Sigmoid colon (tissue), 7 donors: ENCODE measurements around the gene NUDT21. TPM values are rescaled to one million over a fixed set of nuclear protein-coding genes. Genes with fewer than 3 reads are reported as not detected.

ENCODE experiments used
- DNase-seq: peaks from one replicate; pipeline ENCODE4 v3.0.0-alpha.2; 2019
- H3K27ac ChIP-seq, 4 donors: fragments of 200-600 bp; sonication (generic); one replicate each; pipeline ENCODE4 v1.5.1; 2016 to 2019; ENCODE audit warnings: mild to moderate bottlenecking in 1 of 4
- H3K27me3 ChIP-seq, 3 donors: fragments of 200-600 bp; sonication (generic); one replicate each; pipeline ENCODE4 v1.5.1; 2019; ENCODE audit warnings: mild to moderate bottlenecking in 1 of 3
- H3K36me3 ChIP-seq, 4 donors: fragments of 200-600 bp; sonication (generic); one replicate each; pipeline ENCODE4 v1.5.1; 2016 to 2019
- H3K4me1 ChIP-seq, 4 donors: fragments of 200-600 bp; sonication (generic); one replicate each; pipeline ENCODE4 v1.5.1; 2017 to 2019
- H3K4me3 ChIP-seq, 4 donors: fragments of 200-600 bp; sonication (generic); one replicate each; pipeline ENCODE4 v1.5.1; 2017 to 2019; ENCODE audit warnings: mild to moderate bottlenecking in 2 of 4, moderate library complexity in 1 of 4
- H3K9me3 ChIP-seq, 4 donors: fragments of 200-600 bp in 3 of 4; sonication (generic) in 3 of 4; one replicate each; pipeline versions ENCODE4 v1.5.1 to v1.6.1; 2013 to 2019
- EP300 ChIP-seq, 4 donors: sonication (generic); formaldehyde crosslinking; IDR thresholded peaks; one replicate each; pipeline ENCODE4 v1.6.1; 2017; ENCODE audit warnings: antibody characterized with exemption in 4 of 4
- POLR2A ChIP-seq, 2 donors: fragments of 450-650 bp; IDR thresholded peaks; one replicate each; pipeline ENCODE4 v1.6.1; 2016; ENCODE audit warnings: antibody characterized with exemption in 2 of 2, mild to moderate bottlenecking in 2 of 2, moderate library complexity in 2 of 2
- POLR2AphosphoS5 ChIP-seq, 4 donors: sonication (generic); formaldehyde crosslinking; IDR thresholded peaks; one replicate each; pipeline ENCODE4 v1.6.1; 2017; ENCODE audit warnings: antibody characterized with exemption in 4 of 4
- WGBS, 2 donors: extraction: QIAGEN DNeasy Blood & Tissue Kit; methylation state at CpG; one replicate each; pipeline ENCODE4 v1.1.7; 2013; 5-methylcytosine and 5-hydroxymethylcytosine counted together
- intact Hi-C: fragments of 100-400 bp; cut with DNase I; formaldehyde crosslinking; loops from one replicate; pipeline ENCODE4 v1.15.1; 2023
- polyA plus RNA-seq, 3 donors: library from polyadenylated mRNA; stranded (reverse); fragments of 200-250 nt; gene quantifications; one replicate each; pipeline ENCODE4 v1.2.3, GENCODE V29; 2013
- total RNA-seq, 4 donors: library from RNA; depleted of rRNA; stranded (reverse); fragments of >200 nt; gene quantifications; one replicate each; pipeline ENCODE4 v1.1.0, GENCODE V29; 2016
- TF ChIP-seq, protein P1 (sequence below), 4 experiments: fragments of 450-650 bp in 3 of 4; fragments of 200-600 bp in 1 of 4; IDR thresholded peaks; one replicate each; pipeline ENCODE4 v1.5.1; 2016 to 2019; ENCODE audit warnings: antibody characterized with exemption in 4 of 4, mild to moderate bottlenecking in 3 of 4, moderate library complexity in 2 of 4
- donor health status: healthy with polysubstance abuse.
- donor health status: Bipolar disorder and iron deficiency.
- donor health status: healthy.

NUDT21 gene
- total and polyA plus RNA-seq, 7 donors, result 33.0 to 51.7 (median 44.1) TPM

DNA sequence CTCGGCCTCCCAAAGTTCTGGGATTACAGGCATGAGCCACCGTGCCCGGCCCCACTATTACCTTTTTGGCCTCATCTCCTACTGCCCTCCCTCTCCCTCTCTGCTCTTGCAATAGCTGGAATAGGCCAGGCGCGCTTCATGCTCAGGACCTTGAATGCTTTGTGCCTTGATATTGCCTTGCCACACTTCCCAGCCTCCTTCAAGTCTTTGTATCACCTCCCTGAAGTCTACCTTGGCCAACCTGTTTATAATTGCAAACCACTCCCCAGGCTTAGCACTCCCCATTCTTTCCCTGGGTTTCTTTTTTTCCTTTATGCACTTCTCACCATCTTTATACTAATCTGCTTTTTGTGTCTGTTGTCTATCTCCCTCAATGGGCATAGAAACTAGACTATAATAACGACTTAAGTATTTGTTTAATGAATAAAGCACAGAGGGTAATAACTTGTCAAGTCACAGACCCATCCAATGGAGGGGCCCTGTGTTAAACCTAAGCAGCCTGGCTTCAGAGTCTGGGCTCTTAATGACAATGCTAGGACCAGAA is 6.9 kb upstream of the NUDT21 start:
- DNase-seq, result no peak
- intact Hi-C loops, result loop anchor here (10.0 kb wide), 1 partner anchor 513 kb away; no protein-coding TSS in a partner anchor
- 90 to 94% methylated on average over 6 of the region's 6 CpGs for WGBS, 2 donors
- Histone ChIP-seq H3K36me3 (peaks cover 6 to 94% (median 16%) of the 10 kb centered on the region in 4 donors), H3K4me3 (no peak overlapping the region), H3K9me3 (no peaks in the 10 kb centered on the region), H3K27me3 (no peaks in the 10 kb centered on the region), H3K27ac (no peak overlapping the region), H3K4me1 (peaks cover 0 to 5% (median 3%) of the 10 kb centered on the region in 4 donors)
- TF ChIP-seq POLR2A (IDR thresholded peaks at IDR 0.05) (no peak), EP300 (IDR thresholded peaks at IDR 0.05) (no peak)
- TF ChIP-seq, protein P1, sequence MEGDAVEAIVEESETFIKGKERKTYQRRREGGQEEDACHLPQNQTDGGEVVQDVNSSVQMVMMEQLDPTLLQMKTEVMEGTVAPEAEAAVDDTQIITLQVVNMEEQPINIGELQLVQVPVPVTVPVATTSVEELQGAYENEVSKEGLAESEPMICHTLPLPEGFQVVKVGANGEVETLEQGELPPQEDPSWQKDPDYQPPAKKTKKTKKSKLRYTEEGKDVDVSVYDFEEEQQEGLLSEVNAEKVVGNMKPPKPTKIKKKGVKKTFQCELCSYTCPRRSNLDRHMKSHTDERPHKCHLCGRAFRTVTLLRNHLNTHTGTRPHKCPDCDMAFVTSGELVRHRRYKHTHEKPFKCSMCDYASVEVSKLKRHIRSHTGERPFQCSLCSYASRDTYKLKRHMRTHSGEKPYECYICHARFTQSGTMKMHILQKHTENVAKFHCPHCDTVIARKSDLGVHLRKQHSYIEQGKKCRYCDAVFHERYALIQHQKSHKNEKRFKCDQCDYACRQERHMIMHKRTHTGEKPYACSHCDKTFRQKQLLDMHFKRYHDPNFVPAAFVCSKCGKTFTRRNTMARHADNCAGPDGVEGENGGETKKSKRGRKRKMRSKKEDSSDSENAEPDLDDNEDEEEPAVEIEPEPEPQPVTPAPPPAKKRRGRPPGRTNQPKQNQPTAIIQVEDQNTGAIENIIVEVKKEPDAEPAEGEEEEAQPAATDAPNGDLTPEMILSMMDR (IDR thresholded peaks at IDR 0.05), result no peak

DNA sequence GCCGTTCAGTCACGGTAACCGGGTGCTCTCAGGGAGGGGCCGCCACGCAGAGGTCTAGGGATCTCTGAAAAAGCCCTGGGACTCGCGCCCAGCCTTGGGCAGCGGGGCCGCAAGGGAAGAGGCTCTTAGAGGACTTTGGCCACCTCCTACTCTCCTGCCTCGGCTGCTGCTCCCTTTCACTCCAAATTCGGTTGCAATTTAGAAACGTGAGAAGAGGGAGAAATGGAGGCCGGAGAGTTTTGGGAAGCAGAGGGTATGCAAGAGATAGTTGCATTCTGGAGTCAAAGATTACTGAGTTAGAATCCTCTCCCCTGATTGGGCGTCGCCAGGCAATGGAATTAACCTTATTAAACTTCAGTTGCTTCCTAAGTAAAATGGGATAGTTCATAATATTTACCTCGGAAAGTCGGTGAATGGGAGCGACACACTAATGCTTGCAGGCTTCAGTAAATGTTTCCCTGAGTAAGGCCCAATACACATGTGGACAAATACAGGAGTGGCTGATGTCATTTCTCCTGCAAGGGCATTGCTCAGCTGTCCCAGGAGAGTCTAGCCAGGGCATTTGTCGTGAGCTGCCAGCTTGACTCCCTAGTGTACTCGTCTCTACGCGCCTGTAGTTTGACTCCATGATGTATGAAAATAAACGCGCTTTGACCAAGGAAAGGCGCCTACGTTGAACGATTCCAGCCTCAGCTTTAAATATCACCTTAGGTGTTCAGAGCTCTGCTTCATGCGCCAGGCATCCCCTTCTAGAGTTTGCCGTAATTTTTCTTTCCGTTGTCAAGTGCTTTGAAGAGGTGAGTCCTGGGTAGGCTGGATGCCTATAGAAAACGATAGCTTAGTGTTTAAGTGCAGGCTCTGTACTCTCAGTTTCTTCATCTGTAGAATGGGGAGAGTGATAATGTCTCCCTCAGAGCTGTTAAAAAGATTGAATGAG is 889 bp upstream of the NUDT21 start:
- TF ChIP-seq, protein P1 (IDR thresholded peaks at IDR 0.05), result no peak
- TF ChIP-seq POLR2AphosphoS5 (IDR thresholded peaks at IDR 0.05) (no peak), EP300 (IDR thresholded peaks at IDR 0.05) (no peak), POLR2A (IDR thresholded peaks at IDR 0.05) (no peak)
- no peak for DNase-seq
- intact Hi-C loops, result loop anchor here (2.0 to 10.0 kb wide), 2 partner anchors 27 to 507 kb away; partner anchors contain the start of gene AMFR
- Histone ChIP-seq H3K27ac (peak overlapping the region; percentile 79 to 88 (median 84)), H3K4me1 (peaks cover 0 to 43% (median 38%) of the 10 kb centered on the region in 4 donors), H3K27me3 (no peaks in the 10 kb centered on the region), H3K4me3 (peak overlapping the region; percentile 70 to 98 (median 88)), H3K36me3 (peaks cover 0 to 44% (median 3%) of the 10 kb centered on the region in 4 donors), H3K9me3 (no peaks in the 10 kb centered on the region)
- 2 to 8% methylated on average over 31 of the region's 31 CpGs for WGBS, 2 donors

DNA sequence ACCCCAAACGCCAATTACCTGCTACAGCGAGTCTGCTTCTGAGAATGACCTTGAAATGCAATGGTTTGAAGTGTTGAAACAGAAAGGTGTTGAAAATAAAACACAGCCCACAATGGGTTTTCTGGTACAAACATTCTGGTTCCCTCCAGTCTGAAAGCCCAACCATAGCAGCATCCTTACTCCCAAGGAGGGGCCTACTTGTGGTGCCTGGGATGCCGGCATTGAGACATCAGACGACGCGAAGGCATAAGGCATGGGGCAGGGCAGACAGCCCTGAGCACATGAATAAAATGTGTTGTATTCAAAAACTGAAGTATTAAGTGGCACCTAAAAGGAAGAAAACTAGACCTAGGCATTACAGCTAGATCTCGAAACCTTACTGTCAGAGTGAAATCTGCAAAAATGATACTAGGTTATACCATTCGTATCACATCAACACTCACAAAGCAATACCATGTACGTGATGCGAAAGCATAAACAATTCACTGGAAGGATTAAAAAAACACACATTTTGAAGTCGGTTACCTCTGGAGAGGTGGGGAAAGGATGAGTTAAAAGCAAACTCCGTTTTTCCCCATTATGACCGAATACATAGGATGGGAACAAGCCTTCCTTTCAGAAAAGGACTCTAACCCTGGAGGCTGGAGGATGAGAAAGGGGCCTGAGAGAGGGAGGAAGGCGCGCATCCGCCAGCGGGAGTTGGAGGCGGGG is 702 bp downstream of the NUDT21 start:
- no peaks in the 10 kb centered on the region for H3K9me3 ChIP-seq
- peaks cover 0 to 43% (median 38%) of the 10 kb centered on the region in 4 donors for H3K4me1 ChIP-seq
- intact Hi-C loops, result loop anchor here (2.0 to 10.0 kb wide), 2 partner anchors 26 to 506 kb away; partner anchors contain the start of gene AMFR
- WGBS, 2 donors, result 9 to 13% methylated on average over 18 of the region's 18 CpGs
- peak overlapping the region; percentile 70 to 98 (median 88) for H3K4me3 ChIP-seq
- DNase-seq, result no peak
- H3K36me3 ChIP-seq, result peaks cover 0 to 44% (median 5%) of the 10 kb centered on the region in 4 donors
- no peaks in the 10 kb centered on the region for H3K27me3 ChIP-seq
- TF ChIP-seq, protein P1 (IDR thresholded peaks at IDR 0.05), result no peak
- TF ChIP-seq EP300 (IDR thresholded peaks at IDR 0.05), result no peak
- TF ChIP-seq POLR2AphosphoS5 (IDR thresholded peaks at IDR 0.05), result no peak
- TF ChIP-seq POLR2A (IDR thresholded peaks at IDR 0.05), result no peak
- peak overlapping the region; percentile 79 to 88 (median 84) for H3K27ac ChIP-seq

DNA sequence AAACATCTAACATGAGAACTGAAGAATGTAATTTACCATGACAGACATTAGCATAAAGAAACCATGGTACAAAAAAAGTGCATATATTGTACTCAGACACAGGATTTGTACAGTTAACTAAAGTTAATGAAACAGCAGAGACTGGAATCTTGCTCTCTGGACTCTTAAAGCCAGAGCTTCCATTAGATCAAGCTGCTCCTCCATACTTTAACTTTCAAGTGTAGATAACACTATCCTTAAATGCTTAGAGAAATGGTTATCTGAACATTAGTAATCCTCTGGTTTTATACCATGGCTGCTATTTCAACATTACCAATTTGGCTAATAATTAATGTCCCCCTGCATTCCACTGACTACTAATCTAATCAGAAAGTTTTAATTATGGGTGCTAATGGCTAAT is 3.1 kb downstream of the NUDT21 start:
- Histone ChIP-seq H3K4me1 (peaks cover 0 to 42% (median 34%) of the 10 kb centered on the region in 4 donors), H3K9me3 (no peaks in the 10 kb centered on the region), H3K27ac (no peak overlapping the region), H3K27me3 (no peaks in the 10 kb centered on the region), H3K36me3 (peaks cover 0 to 47% (median 6%) of the 10 kb centered on the region in 4 donors), H3K4me3 (no peak overlapping the region)
- no peak for DNase-seq
- intact Hi-C loops, result no loop called here
- TF ChIP-seq EP300 (IDR thresholded peaks at IDR 0.05) (no peak), POLR2A (IDR thresholded peaks at IDR 0.05) (no peak), POLR2AphosphoS5 (IDR thresholded peaks at IDR 0.05) (no peak)
- TF ChIP-seq, protein P1 (IDR thresholded peaks at IDR 0.05), result no peak
